ENCODE data around the gene BANF2. TPM values are rescaled to one million over a fixed set of nuclear protein-coding genes. Genes with fewer than 3 reads are reported as not detected.

Gene BANF2
- total RNA-seq, result not detected
- not detected for polyA plus RNA-seq
- long read RNA-seq, donor 1, result 0 reads
- long read RNA-seq, donor 2, result 0 reads
- long read RNA-seq, donor 3, result 0 reads

DNA sequence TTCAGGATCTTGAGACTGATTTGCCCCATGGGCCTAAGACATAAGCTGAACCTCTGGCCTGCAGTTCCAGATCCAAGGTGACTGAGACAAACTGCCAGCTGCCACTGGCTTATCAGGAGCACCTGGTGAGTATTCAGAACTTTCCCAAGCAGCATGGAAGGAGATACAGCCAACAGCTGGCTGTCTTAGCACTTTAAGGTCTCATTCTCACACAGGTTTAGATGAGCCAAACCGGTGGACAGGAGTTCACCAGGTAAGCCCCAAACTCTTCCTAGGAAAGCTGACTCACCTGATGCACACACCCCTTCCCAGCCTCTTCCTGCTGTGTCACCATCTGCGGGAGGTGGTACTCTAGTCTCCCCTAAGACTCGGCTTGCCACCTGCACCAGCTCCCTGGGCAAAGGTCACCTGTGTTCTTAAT, at the start of gene BANF2:
Gene BANF2 (plus strand): TSS at position 36 of the 421 bp plus-strand sequence. CDS start 25,060 bp downstream, outside the sequence.
- intact Hi-C loops (cut with DNase I), result no loop called here
- Histone ChIP-seq H3K27me3 (no peaks in the 10 kb centered on the region), H3K27ac (no peak within 1 kb of the TSS), H3K9me3 (peaks cover 0 to 6% (median 0%) of the 10 kb centered on the region in 12 donors), H3K36me3 (no peaks in the 10 kb centered on the region), H3K4me1 (no peaks in the 10 kb centered on the region), H3K4me3 (no peak within 1 kb of the TSS)
- TF ChIP-seq, protein P1, sequence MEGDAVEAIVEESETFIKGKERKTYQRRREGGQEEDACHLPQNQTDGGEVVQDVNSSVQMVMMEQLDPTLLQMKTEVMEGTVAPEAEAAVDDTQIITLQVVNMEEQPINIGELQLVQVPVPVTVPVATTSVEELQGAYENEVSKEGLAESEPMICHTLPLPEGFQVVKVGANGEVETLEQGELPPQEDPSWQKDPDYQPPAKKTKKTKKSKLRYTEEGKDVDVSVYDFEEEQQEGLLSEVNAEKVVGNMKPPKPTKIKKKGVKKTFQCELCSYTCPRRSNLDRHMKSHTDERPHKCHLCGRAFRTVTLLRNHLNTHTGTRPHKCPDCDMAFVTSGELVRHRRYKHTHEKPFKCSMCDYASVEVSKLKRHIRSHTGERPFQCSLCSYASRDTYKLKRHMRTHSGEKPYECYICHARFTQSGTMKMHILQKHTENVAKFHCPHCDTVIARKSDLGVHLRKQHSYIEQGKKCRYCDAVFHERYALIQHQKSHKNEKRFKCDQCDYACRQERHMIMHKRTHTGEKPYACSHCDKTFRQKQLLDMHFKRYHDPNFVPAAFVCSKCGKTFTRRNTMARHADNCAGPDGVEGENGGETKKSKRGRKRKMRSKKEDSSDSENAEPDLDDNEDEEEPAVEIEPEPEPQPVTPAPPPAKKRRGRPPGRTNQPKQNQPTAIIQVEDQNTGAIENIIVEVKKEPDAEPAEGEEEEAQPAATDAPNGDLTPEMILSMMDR (IDR thresholded peaks at IDR 0.05), result no peak
- TF ChIP-seq POLR2A (IDR thresholded peaks at IDR 0.05), result no peak
- WGBS, 4 donors, result 58 to 94% (median 71%) methylated on average over 2 to 3 of the region's 3 CpGs
- DNase-seq (no peak), ATAC-seq (no peak)

DNA sequence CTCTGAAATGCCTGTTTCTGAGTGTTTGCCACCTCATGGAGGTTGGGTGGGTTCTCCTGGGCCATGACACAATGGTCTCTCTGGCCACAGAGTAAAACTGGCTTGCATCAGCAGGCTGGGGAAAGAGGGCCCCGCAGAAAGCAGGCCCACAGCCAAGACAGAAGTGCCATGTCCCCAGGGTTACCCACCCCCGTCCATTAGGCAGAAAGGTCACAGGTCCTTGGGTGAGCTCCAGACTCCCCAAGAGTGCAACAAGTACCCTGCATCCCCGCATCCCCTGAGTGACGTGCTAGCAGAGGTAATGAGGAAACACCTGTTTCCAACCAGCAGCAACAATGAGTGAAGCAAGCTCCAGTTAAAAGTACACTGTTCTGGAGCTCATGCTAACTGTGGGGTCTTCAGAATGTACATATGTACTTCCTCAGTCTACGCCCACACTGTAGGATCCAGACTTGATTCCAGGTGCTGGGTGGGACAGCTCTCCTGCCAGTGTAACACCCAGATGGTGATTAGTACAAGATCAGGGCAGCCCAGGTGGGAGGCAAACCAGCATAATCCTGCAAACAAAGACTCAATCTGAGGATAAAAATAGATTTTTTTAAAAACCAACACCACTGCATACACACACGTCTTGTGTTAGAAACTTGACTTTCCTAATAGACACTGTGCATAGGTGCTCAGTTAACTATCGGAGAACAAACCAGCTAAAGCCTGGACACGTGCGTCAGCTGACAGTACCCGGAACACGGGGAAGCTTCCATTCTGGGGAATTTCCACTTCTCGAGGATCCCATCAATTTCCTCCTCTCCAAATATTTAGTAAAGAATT, 49.3 kb upstream of the BANF2 start:
- intact Hi-C loops (cut with DNase I), result loop anchor here in 1 of 10 donors (10.0 kb wide), 1 partner anchor 254 kb away; no protein-coding TSS in a partner anchor
- Histone ChIP-seq H3K4me1 (peaks cover 0 to 81% (median 68%) of the 10 kb centered on the region in 12 donors), H3K9me3 (no peaks in the 10 kb centered on the region), H3K4me3 (no peak overlapping the region), H3K36me3 (peaks cover 0 to 40% (median 8%) of the 10 kb centered on the region in 9 donors), H3K27ac (peak overlapping the region in 1 of 12 donors; percentile 11), H3K27me3 (no peaks in the 10 kb centered on the region)
- ATAC-seq (no peak), DNase-seq (peak in 1 of 5 donors; percentile 23)
- WGBS, 4 donors, result 51 to 62% (median 61%) methylated on average over 11 to 12 of the region's 12 CpGs
- TF ChIP-seq POLR2A (IDR thresholded peaks at IDR 0.05), result no peak
- TF ChIP-seq, protein P1 (IDR thresholded peaks at IDR 0.05), result no peak

DNA sequence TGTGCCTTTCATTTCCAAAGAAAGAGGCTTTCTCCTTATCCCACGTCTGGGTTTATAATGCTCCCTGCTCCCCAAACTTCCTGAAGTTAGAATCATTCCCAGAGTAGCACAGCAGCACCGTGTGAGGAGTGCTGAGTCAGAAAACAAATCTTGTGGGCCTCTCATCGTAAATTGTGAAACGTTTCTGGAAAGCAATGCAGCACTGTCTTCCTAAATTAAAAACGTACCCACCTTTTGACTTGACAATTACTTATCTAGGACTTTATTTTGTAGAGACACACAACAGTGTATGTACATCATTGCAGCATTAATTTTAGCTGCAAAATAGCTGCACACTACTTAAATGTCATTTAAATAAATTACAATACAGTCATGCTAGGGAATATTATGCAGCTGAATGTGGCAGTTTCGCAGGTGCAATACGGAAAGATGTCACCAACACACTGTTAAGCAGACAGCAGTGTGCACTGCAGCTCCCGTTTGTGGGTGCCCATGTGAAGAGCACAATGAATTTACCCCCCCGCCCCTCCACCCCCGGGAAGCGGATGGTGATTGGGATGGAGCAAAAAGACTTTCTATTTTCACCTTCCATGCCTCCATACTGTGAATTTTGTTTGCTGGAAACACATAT, 48.5 kb upstream of the BANF2 start:
- H3K27ac ChIP-seq, result peak overlapping the region in 1 of 12 donors; percentile 11
- ATAC-seq (no peak), DNase-seq (peak in 2 of 5 donors; percentile 3 to 10)
- peaks cover 0 to 81% (median 63%) of the 10 kb centered on the region in 12 donors for H3K4me1 ChIP-seq
- WGBS, 4 donors, result 66 to 72% (median 68%) methylated on average over 11 of the region's 11 CpGs
- H3K4me3 ChIP-seq, result no peak overlapping the region
- no peaks in the 10 kb centered on the region for H3K27me3 ChIP-seq
- intact Hi-C loops (cut with DNase I), result loop anchor here in 1 of 10 donors (10.0 kb wide), 1 partner anchor 254 kb away; no protein-coding TSS in a partner anchor
- H3K36me3 ChIP-seq, result peaks cover 0 to 42% (median 8%) of the 10 kb centered on the region in 9 donors
- no peaks in the 10 kb centered on the region for H3K9me3 ChIP-seq
- TF ChIP-seq, protein P1 (IDR thresholded peaks at IDR 0.05), result no peak
- no peak for TF ChIP-seq POLR2A (IDR thresholded peaks at IDR 0.05)

Measured in heart left ventricle (tissue), 16 donors.